ENCODE data around the gene SHISA5.

DNA sequence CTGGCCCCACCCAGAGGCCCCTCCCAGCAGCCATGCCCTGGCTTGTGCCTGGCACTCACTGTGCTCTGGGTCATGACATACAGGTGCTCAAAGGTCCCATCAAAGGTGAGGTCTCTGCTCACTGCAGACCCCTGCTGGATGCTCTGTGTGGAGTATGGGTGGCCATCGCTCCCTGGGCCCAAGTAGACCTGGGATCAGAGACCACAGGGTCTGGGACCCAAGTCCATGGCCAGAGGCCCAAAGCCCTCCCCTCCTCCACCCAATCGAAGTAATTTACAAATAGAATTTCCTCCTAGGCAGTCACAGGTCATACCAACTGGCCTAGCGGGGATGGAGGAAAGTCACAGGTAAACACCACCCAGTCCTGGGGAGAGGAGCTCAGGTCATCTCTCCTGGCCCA, 81.7 kb downstream of the SHISA5 start:
- TF ChIP-seq, protein P1, sequence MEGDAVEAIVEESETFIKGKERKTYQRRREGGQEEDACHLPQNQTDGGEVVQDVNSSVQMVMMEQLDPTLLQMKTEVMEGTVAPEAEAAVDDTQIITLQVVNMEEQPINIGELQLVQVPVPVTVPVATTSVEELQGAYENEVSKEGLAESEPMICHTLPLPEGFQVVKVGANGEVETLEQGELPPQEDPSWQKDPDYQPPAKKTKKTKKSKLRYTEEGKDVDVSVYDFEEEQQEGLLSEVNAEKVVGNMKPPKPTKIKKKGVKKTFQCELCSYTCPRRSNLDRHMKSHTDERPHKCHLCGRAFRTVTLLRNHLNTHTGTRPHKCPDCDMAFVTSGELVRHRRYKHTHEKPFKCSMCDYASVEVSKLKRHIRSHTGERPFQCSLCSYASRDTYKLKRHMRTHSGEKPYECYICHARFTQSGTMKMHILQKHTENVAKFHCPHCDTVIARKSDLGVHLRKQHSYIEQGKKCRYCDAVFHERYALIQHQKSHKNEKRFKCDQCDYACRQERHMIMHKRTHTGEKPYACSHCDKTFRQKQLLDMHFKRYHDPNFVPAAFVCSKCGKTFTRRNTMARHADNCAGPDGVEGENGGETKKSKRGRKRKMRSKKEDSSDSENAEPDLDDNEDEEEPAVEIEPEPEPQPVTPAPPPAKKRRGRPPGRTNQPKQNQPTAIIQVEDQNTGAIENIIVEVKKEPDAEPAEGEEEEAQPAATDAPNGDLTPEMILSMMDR (IDR thresholded peaks at IDR 0.05; ENCODE audit: low read depth, low read length): peak; percentile 39
- no peak for TF ChIP-seq EZH2phosphoT487 (IDR thresholded peaks at IDR 0.05; ENCODE audit: low read depth)
